Psoas muscle (tissue), 8 donors: ENCODE measurements around the gene BTBD6. TPM values are rescaled to one million over a fixed set of nuclear protein-coding genes. Genes with fewer than 3 reads are reported as not detected.

Experiments
- ATAC-seq, 4 donors: fragments of 200-7000 bp; cut with Tn5 transposase; one replicate each; pipeline ENCODE4 v1.9.1; 2020; ENCODE audit warnings: moderate library complexity in 3 of 4, mild to moderate bottlenecking in 2 of 4
- DNase-seq, 2 donors: peaks; one replicate each; pipeline ENCODE4 v3.0.0-alpha.2; 2020
- H3K27ac ChIP-seq: fragments of 200-600 bp; one replicate; pipeline ENCODE4 v1.8.0; 2022
- H3K27me3 ChIP-seq, 3 donors: fragments of 200-600 bp in 1 of 3; one replicate each; pipeline versions ENCODE4 v1.6.1 to v1.8.0; 2013 to 2022; ENCODE audit warnings: low read length in 2 of 3, mild to moderate bottlenecking in 2 of 3, moderate library complexity in 1 of 3; ENCODE audit not compliant: insufficient read depth in 3 of 3
- H3K36me3 ChIP-seq, 2 donors: fragments of 200-600 bp in 1 of 2; one replicate each; pipeline versions ENCODE4 v1.6.1 to v1.8.0; 2013 to 2022; ENCODE audit warnings: low read depth in 1 of 2, mild to moderate bottlenecking in 1 of 2, moderate library complexity in 1 of 2; ENCODE audit not compliant: insufficient read depth in 1 of 2
- H3K4me1 ChIP-seq: fragments of 200-600 bp; one replicate; pipeline ENCODE4 v1.8.0; 2022
- H3K4me3 ChIP-seq: fragments of 200-600 bp; one replicate; pipeline ENCODE4 v1.8.0; 2022; ENCODE audit warnings: mild to moderate bottlenecking
- H3K9me3 ChIP-seq: fragments of 200-600 bp; one replicate; pipeline ENCODE4 v1.8.0; 2022
- WGBS, 3 donors: extraction: QIAGEN DNeasy Blood & Tissue Kit; methylation state at CpG; one replicate each; pipeline versions ENCODE4 v1.1.6 to v1.1.7; 2013; 5-methylcytosine and 5-hydroxymethylcytosine counted together
- intact Hi-C, 2 donors: fragments of 100-400 bp; cut with DNase I; formaldehyde crosslinking; loops; one replicate each; pipeline versions ENCODE4 v1.11.0 to v1.14.2; 2022
- polyA plus RNA-seq, 3 donors: library from polyadenylated mRNA; stranded (reverse); fragments of 200-250 nt; gene quantifications; one replicate each; pipeline ENCODE4 v1.2.3, GENCODE V29; 2013
- total RNA-seq, 4 donors: library from RNA; stranded (reverse); fragmentation: NEBNext Ultra II Directional in 2 of 4; extraction: Animal tissue kit (Norgen Biotek cat#: 25700) in 2 of 4; gene quantifications; one replicate each; pipeline versions ENCODE4 v1.2.1 to v1.2.4, GENCODE V29; 2021 to 2023
- TF ChIP-seq, protein P1 (sequence below): fragments of 200-600 bp; IDR thresholded peaks from one replicate; pipeline ENCODE4 v1.8.0; 2022; ENCODE audit warnings: antibody characterized with exemption
- donor health status: healthy with polysubstance abuse.
- donor health status: DM: no; HTN: no; CAD: no; lungs with moderate emphysema.
- donor health status: Bipolar disorder and iron deficiency.
- donor health status: healthy.
- donor health status: DM: yes; HTN: yes; CAD: no.
- donor health status: DM: no; HTN: no; CAD: no.
- donor health status: DM: no; HTN: no; CAD: no.
- donor health status: DM: yes; HTN: yes; CAD: no.

Gene BTBD6
- total and polyA plus RNA-seq, 7 donors = 48.3 to 79.7 (median 72.2) TPM

DNA sequence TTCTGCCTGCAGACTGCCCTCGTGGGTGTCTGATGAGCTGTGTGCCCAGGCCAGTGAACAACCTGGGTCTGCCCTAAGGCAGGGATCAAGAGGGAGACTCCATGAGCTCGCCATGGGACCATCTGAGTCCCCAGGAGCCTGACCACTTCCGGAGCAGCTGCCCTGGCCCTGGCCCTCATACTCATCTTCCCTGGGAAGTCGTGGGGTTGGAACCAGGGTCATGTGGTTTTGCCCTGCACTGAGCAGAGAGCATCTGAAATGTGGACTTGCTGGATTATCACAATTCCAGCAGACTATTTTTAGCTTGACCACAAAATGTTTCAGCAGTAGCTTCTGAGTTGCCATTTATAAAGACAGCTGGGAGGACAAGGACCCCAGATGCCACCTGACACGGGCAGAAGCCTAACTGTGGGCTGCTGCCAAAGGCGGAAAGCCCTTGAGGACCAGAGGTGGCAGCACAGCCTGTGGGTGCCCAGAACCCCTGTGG lies 6.7 kb downstream of the BTBD6 start:
- ATAC-seq (peak; percentile 92 to 96 (median 94)), DNase-seq (peak; percentile 65 to 87)
- Histone ChIP-seq H3K27me3 (no peaks in the 10 kb centered on the region), H3K4me1 (peaks cover 41% of the 10 kb centered on the region), H3K9me3 (no peaks in the 10 kb centered on the region), H3K27ac (peak overlapping the region; percentile 91), H3K36me3 (peaks cover 0 to 29% of the 10 kb centered on the region in 2 donors), H3K4me3 (no peak overlapping the region)
- TF ChIP-seq, protein P1, sequence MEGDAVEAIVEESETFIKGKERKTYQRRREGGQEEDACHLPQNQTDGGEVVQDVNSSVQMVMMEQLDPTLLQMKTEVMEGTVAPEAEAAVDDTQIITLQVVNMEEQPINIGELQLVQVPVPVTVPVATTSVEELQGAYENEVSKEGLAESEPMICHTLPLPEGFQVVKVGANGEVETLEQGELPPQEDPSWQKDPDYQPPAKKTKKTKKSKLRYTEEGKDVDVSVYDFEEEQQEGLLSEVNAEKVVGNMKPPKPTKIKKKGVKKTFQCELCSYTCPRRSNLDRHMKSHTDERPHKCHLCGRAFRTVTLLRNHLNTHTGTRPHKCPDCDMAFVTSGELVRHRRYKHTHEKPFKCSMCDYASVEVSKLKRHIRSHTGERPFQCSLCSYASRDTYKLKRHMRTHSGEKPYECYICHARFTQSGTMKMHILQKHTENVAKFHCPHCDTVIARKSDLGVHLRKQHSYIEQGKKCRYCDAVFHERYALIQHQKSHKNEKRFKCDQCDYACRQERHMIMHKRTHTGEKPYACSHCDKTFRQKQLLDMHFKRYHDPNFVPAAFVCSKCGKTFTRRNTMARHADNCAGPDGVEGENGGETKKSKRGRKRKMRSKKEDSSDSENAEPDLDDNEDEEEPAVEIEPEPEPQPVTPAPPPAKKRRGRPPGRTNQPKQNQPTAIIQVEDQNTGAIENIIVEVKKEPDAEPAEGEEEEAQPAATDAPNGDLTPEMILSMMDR = no peak
- intact Hi-C loops = no loop called here
- 20 to 30% (median 22%) methylated on average over 6 of the region's 6 CpGs for WGBS, 3 donors

DNA sequence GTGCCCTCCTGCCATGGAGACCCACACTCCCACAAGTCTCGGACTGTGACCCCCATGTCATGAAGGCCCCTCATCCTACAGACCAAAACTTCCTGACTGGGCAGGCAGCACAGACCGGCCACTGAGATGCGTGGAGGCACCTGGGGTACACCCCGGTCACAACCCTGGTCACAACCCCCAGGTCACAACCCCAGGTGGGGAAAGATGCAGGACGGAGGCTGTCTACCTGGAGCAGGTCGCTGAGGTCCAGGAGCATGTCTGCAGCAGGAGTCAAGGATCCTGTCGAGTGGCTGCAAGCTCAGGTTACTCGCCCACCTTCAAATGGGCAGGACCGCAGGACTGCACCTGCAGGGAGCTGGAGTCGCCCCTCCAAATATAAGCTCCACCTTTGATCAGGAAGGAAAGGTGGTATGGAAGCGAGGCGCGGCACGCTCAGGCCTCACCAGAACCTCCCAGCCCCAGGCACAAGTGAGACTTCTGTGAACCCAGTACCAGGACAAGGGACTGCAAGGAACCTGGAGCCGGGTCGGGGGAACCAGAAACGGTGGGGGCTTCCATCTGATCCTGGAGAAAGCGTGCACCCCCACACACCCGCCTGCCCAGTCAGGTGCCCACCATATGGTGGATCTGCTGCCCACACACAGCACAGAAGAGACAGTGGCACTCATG lies 8.1 kb downstream of the BTBD6 start:
- intact Hi-C loops = no loop called here
- no peaks in the 10 kb centered on the region for H3K9me3 ChIP-seq
- H3K4me1 ChIP-seq = peaks cover 37% of the 10 kb centered on the region
- ATAC-seq = no peak
- no peak overlapping the region for H3K27ac ChIP-seq
- H3K36me3 ChIP-seq = peaks cover 0 to 18% of the 10 kb centered on the region in 2 donors
- 96 to 97% (median 96%) methylated on average over 19 of the region's 19 CpGs for WGBS, 3 donors
- TF ChIP-seq, protein P1 = no peak
- H3K4me3 ChIP-seq = no peak overlapping the region
- no peaks in the 10 kb centered on the region for H3K27me3 ChIP-seq
- DNase-seq = no peak

DNA sequence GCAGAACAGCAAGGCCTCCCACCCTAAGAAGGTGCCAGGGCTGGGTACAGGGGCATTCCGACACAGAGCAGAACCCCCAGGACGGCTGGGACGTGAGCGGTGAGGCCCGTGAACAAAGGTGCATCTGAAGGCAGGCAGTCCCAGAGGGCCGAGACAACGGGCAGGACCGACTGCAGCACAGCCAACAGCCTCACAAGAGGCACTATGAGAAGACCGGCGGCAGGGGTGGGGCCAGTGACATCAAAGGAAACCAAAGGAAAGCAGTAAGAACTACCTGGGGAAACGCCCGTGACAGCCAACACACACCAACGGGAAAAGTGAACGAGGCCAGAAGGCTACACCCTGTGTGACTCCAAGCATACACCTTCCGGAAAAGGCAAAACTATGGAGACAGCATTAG lies 9.1 kb downstream of the BTBD6 start:
- TF ChIP-seq, protein P1 = no peak
- H3K4me3 ChIP-seq = no peak overlapping the region
- no peaks in the 10 kb centered on the region for H3K27me3 ChIP-seq
- no peak for ATAC-seq
- 86 to 90% (median 89%) methylated on average over 15 of the region's 15 CpGs for WGBS, 3 donors
- intact Hi-C loops = no loop called here
- peaks cover 0 to 7% of the 10 kb centered on the region in 2 donors for H3K36me3 ChIP-seq
- H3K27ac ChIP-seq = no peak overlapping the region
- no peak for DNase-seq
- H3K9me3 ChIP-seq = no peaks in the 10 kb centered on the region
- H3K4me1 ChIP-seq = peaks cover 46% of the 10 kb centered on the region

DNA sequence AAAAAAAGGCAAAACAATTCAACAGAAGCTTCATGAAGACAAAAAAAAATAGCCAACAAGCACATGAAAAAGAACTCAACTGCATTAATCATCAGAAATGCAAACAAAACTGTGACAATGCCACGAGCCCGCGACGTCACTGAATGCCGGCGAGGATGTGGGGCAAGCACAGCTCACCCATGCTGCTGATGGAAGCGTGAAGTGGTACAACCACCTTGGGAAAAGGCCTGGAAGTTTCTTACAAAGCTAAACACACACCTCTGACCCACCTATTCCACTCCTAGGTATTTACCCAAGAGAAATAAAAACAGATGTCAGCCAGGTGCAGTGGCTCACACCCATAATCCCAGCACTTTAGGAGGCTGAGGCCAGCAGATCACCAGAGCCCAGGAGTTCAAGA lies 10.5 kb downstream of the BTBD6 start:
- no peaks in the 10 kb centered on the region for H3K9me3 ChIP-seq
- no peaks in the 10 kb centered on the region for H3K27me3 ChIP-seq
- TF ChIP-seq, protein P1 = no peak
- H3K4me3 ChIP-seq = no peak overlapping the region
- H3K36me3 ChIP-seq = peaks cover 0 to under 1% of the 10 kb centered on the region in 2 donors
- H3K4me1 ChIP-seq = peaks cover 44% of the 10 kb centered on the region
- intact Hi-C loops = no loop called here
- 93 to 94% (median 93%) methylated on average over 7 of the region's 7 CpGs for WGBS, 3 donors
- DNase-seq (no peak), ATAC-seq (no peak)
- no peak overlapping the region for H3K27ac ChIP-seq

DNA sequence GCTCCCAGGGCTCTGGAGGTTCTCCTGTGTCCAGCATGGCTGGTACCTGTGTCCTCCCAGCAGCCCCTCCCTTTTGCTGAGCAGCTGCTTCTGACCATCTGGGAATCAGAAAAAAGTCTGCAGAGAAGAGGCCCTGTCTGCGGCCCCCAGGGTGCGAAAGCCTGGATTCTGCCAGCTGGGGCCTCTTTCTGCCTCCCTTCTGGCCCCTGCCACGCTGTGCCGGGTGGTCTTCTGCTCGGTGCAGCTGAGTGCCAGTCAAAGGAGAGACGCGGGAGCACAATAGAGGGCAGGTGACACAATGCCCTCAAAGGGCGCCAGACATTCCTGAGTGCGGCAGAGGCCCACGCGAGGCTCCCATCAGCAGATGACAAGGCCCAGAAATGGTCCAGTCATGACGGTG lies 12.6 kb downstream of the BTBD6 start:
- 57 to 74% (median 68%) methylated on average over 12 of the region's 12 CpGs for WGBS, 3 donors
- no peaks in the 10 kb centered on the region for H3K9me3 ChIP-seq
- H3K27me3 ChIP-seq = no peaks in the 10 kb centered on the region
- peaks cover 0 to 12% of the 10 kb centered on the region in 2 donors for H3K36me3 ChIP-seq
- TF ChIP-seq, protein P1 = no peak
- H3K4me3 ChIP-seq = no peak overlapping the region
- no peak for DNase-seq
- intact Hi-C loops = no loop called here
- ATAC-seq = peak; percentile 50 to 69 (median 50)
- H3K27ac ChIP-seq = no peak overlapping the region
- peaks cover 26% of the 10 kb centered on the region for H3K4me1 ChIP-seq
